Sigmoid colon (tissue), 4 donors: Measurements from ENCODE around the gene FAM9C.

Source experiments
- CTCF ChIP-seq, 4 experiments: fragments of 450-650 bp in 3 of 4; fragments of 200-600 bp in 1 of 4; IDR thresholded peaks; one replicate each; pipeline ENCODE4 v1.5.1; 2016 to 2019; ENCODE audit warnings: antibody characterized with exemption in 4 of 4, mild to moderate bottlenecking in 3 of 4, moderate library complexity in 2 of 4
- POLR2AphosphoS5 ChIP-seq, 4 donors: sonication (generic); formaldehyde crosslinking; IDR thresholded peaks; one replicate each; pipeline ENCODE4 v1.6.1; 2017; ENCODE audit warnings: antibody characterized with exemption in 4 of 4

GRCh38 chrX:12999422-12999821 lies 45.0 kb downstream of the FAM9C start:
- TF ChIP-seq CTCF (IDR thresholded peaks at IDR 0.05) = no peak
- no peak for TF ChIP-seq POLR2AphosphoS5 (IDR thresholded peaks at IDR 0.05)
